ENCODE measurements around the gene ZNF750.

The ZNF750 gene

GRCh38 chr17:82859431-82860403, 19.9 kb upstream of the ZNF750 start:
- H3K27me3 Mint-ChIP-seq (ENCODE audit: low read depth) = no peaks in the 10 kb centered on the region
- peak; percentile 85 for DNase-seq (ENCODE audit: low spot score)
- H3K4me1 Mint-ChIP-seq (ENCODE audit: low read depth) = peaks cover 54% of the 10 kb centered on the region
- H3K36me3 Mint-ChIP-seq (ENCODE audit: low read depth) = peaks cover 32% of the 10 kb centered on the region
- peak overlapping the region; percentile 91 for H3K4me3 Mint-ChIP-seq
- H3K27ac Mint-ChIP-seq = peak overlapping the region; percentile 97
- no peaks in the 10 kb centered on the region for H3K9me3 Mint-ChIP-seq

- Mint-ChIP-seq H3K4me1 (ENCODE audit: low read depth) (peaks cover 44% of the 10 kb centered on the region), H3K9me3 (no peaks in the 10 kb centered on the region), H3K36me3 (ENCODE audit: low read depth) (peaks cover 26% of the 10 kb centered on the region), H3K27me3 (ENCODE audit: low read depth) (no peaks in the 10 kb centered on the region), H3K27ac (peak overlapping the region; percentile 97), H3K4me3 (peak overlapping the region; percentile 91)
- DNase-seq (ENCODE audit: low spot score) = no peak
Observed at GRCh38 chr17:82858376-82859126, 18.7 kb upstream of the ZNF750 start.

- Mint-ChIP-seq H3K27ac (no peak overlapping the region), H3K9me3 (no peaks in the 10 kb centered on the region), H3K27me3 (ENCODE audit: low read depth) (no peaks in the 10 kb centered on the region)
Observed at GRCh38 chr17:82856361-82856760, 16.5 kb upstream of the ZNF750 start.

GRCh38 chr17:82854226-82854625, 14.4 kb upstream of the ZNF750 start:
- Mint-ChIP-seq H3K36me3 (ENCODE audit: low read depth) (peaks cover 11% of the 10 kb centered on the region), H3K27ac (no peak overlapping the region), H3K4me3 (no peak overlapping the region), H3K4me1 (ENCODE audit: low read depth) (peaks cover 16% of the 10 kb centered on the region), H3K9me3 (no peaks in the 10 kb centered on the region), H3K27me3 (ENCODE audit: low read depth) (no peaks in the 10 kb centered on the region)
- no peak for DNase-seq (ENCODE audit: low spot score)

More at GRCh38 chr17:82856361-82856760, 16.5 kb upstream of the ZNF750 start:
- Mint-ChIP-seq H3K36me3 (ENCODE audit: low read depth) (peaks cover 13% of the 10 kb centered on the region), H3K4me1 (ENCODE audit: low read depth) (peaks cover 26% of the 10 kb centered on the region), H3K4me3 (no peak overlapping the region)
- no peak for DNase-seq (ENCODE audit: low spot score)

- Mint-ChIP-seq H3K27me3 (ENCODE audit: low read depth) (no peaks in the 10 kb centered on the region), H3K27ac (no peak overlapping the region), H3K4me3 (no peak overlapping the region), H3K36me3 (ENCODE audit: low read depth) (peaks cover 12% of the 10 kb centered on the region), H3K9me3 (no peaks in the 10 kb centered on the region), H3K4me1 (ENCODE audit: low read depth) (peaks cover 12% of the 10 kb centered on the region)
- no peak for DNase-seq (ENCODE audit: low spot score)
Observed at GRCh38 chr17:82851381-82851780, 11.6 kb upstream of the ZNF750 start.

GRCh38 chr17:82849076-82849945, 9.5 kb upstream of the ZNF750 start:
- Mint-ChIP-seq H3K4me3 (no peak overlapping the region), H3K9me3 (no peaks in the 10 kb centered on the region), H3K27me3 (ENCODE audit: low read depth) (no peaks in the 10 kb centered on the region), H3K27ac (peak overlapping the region; percentile 41), H3K4me1 (ENCODE audit: low read depth) (peaks cover 10% of the 10 kb centered on the region), H3K36me3 (ENCODE audit: low read depth) (peaks cover 9% of the 10 kb centered on the region)
- no peak for DNase-seq (ENCODE audit: low spot score)

- Mint-ChIP-seq H3K4me1 (ENCODE audit: low read depth) (peaks cover 13% of the 10 kb centered on the region), H3K27me3 (ENCODE audit: low read depth) (no peaks in the 10 kb centered on the region), H3K4me3 (no peak overlapping the region), H3K36me3 (ENCODE audit: low read depth) (peaks cover 9% of the 10 kb centered on the region), H3K27ac (peak overlapping the region; percentile 36), H3K9me3 (no peaks in the 10 kb centered on the region)
- DNase-seq (ENCODE audit: low spot score) = no peak
Observed at GRCh38 chr17:82848022-82848592, 8.3 kb upstream of the ZNF750 start.

GRCh38 chr17:82846061-82846691, 6.4 kb upstream of the ZNF750 start:
- no peak for DNase-seq (ENCODE audit: low spot score)
- Mint-ChIP-seq H3K27ac (no peak overlapping the region), H3K4me3 (no peak overlapping the region), H3K27me3 (ENCODE audit: low read depth) (no peaks in the 10 kb centered on the region), H3K36me3 (ENCODE audit: low read depth) (peaks cover 9% of the 10 kb centered on the region), H3K9me3 (no peaks in the 10 kb centered on the region), H3K4me1 (ENCODE audit: low read depth) (peaks cover 13% of the 10 kb centered on the region)

GRCh38 chr17:82845163-82845807, 5.5 kb upstream of the ZNF750 start:
- Mint-ChIP-seq H3K27me3 (ENCODE audit: low read depth) (no peaks in the 10 kb centered on the region), H3K4me3 (no peak overlapping the region), H3K27ac (peak overlapping the region; percentile 13), H3K36me3 (ENCODE audit: low read depth) (peaks cover 7% of the 10 kb centered on the region), H3K4me1 (ENCODE audit: low read depth) (peaks cover 13% of the 10 kb centered on the region), H3K9me3 (no peaks in the 10 kb centered on the region)
- DNase-seq (ENCODE audit: low spot score) = no peak

GRCh38 chr17:82844796-82845162, 5.0 kb upstream of the ZNF750 start:
- H3K9me3 Mint-ChIP-seq = no peaks in the 10 kb centered on the region
- no peak overlapping the region for H3K27ac Mint-ChIP-seq
- peaks cover 7% of the 10 kb centered on the region for H3K36me3 Mint-ChIP-seq (ENCODE audit: low read depth)
- H3K4me3 Mint-ChIP-seq = no peak overlapping the region
- no peak for DNase-seq (ENCODE audit: low spot score)
- peaks cover 13% of the 10 kb centered on the region for H3K4me1 Mint-ChIP-seq (ENCODE audit: low read depth)
- H3K27me3 Mint-ChIP-seq (ENCODE audit: low read depth) = no peaks in the 10 kb centered on the region

GRCh38 chr17:82843904-82844680, 4.3 kb upstream of the ZNF750 start:
- DNase-seq (ENCODE audit: low spot score) = no peak
- Mint-ChIP-seq H3K9me3 (no peaks in the 10 kb centered on the region), H3K36me3 (ENCODE audit: low read depth) (peaks cover 3% of the 10 kb centered on the region), H3K27ac (peak overlapping the region; percentile 7), H3K4me1 (ENCODE audit: low read depth) (peaks cover 10% of the 10 kb centered on the region), H3K4me3 (no peak overlapping the region), H3K27me3 (ENCODE audit: low read depth) (no peaks in the 10 kb centered on the region)

GRCh38 chr17:82841921-82842596, 2.2 kb upstream of the ZNF750 start:
- H3K27me3 Mint-ChIP-seq (ENCODE audit: low read depth) = no peaks in the 10 kb centered on the region
- DNase-seq (ENCODE audit: low spot score) = no peak
- H3K4me3 Mint-ChIP-seq = no peak overlapping the region
- no peak overlapping the region for H3K27ac Mint-ChIP-seq
- no peaks in the 10 kb centered on the region for H3K9me3 Mint-ChIP-seq
- peaks cover 3% of the 10 kb centered on the region for H3K4me1 Mint-ChIP-seq (ENCODE audit: low read depth)
- H3K36me3 Mint-ChIP-seq (ENCODE audit: low read depth) = no peaks in the 10 kb centered on the region
